ENCODE results near the gene OPRM1. TPM values are rescaled to one million over a fixed set of nuclear protein-coding genes. Genes with fewer than 3 reads are reported as not detected.
"Not testable (repeated sequence)": the region's sequence is repeated elsewhere in the genome, so short reads cannot be mapped to it uniquely, and the experiment has no call there.

OPRM1 gene
- total RNA-seq, 1 experiment from 2014 or later: not detected

DNA sequence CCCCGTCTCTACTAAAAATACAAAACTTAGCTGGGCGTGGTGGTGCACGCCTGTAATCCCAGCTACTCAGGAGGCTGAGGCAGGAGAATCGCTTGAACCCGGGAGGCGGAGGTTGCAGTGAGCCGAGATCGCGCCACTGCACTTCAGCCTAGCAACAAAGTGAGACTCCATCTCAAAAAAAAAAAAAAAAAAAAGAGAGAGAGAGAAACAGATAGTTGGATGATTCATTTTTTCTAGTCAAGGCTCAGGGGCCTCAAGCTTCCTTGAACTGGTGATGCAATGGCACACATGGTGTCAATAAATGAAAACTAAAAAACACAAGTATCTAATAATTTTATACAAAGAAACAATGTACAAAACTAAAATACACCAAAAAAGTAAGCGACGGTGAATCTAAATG lies 202.0 kb downstream of the OPRM1 start:
- not testable (repeated sequence) for H3K4me3 ChIP-seq (ENCODE audit: insufficient read depth, low read depth, low read length); DNase-seq; H3K27me3 ChIP-seq (ENCODE audit: control insufficient read depth, insufficient read depth, low read length); H3K36me3 ChIP-seq (replicated peaks; ENCODE audit: control insufficient read depth, insufficient read depth, low read length)

DNA sequence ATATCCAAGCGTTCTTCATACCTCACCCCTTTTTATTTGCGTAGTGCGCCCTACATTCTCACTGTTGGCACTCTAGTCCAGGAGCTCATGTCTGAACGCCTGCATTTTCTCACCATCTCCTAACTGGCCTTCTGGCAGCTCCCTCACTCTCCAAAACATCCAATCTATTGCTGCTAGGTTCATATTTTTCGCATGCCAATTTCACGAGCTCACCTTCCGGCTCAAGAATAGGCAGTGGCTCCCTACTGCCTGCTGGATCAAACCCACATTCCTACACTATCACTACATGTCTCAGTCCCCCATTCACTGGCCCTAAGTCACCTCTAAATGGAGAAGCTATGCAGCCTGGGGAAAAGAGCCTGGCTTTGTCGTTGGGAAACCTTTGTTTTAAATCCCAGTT lies 202.5 kb downstream of the OPRM1 start:
- Histone ChIP-seq H3K27me3 (ENCODE audit: control insufficient read depth, insufficient read depth, low read length) (no peaks in the 10 kb centered on the region), H3K36me3 (replicated peaks; ENCODE audit: control insufficient read depth, insufficient read depth, low read length) (no peaks in the 10 kb centered on the region)
- DNase-seq: no peak

DNA sequence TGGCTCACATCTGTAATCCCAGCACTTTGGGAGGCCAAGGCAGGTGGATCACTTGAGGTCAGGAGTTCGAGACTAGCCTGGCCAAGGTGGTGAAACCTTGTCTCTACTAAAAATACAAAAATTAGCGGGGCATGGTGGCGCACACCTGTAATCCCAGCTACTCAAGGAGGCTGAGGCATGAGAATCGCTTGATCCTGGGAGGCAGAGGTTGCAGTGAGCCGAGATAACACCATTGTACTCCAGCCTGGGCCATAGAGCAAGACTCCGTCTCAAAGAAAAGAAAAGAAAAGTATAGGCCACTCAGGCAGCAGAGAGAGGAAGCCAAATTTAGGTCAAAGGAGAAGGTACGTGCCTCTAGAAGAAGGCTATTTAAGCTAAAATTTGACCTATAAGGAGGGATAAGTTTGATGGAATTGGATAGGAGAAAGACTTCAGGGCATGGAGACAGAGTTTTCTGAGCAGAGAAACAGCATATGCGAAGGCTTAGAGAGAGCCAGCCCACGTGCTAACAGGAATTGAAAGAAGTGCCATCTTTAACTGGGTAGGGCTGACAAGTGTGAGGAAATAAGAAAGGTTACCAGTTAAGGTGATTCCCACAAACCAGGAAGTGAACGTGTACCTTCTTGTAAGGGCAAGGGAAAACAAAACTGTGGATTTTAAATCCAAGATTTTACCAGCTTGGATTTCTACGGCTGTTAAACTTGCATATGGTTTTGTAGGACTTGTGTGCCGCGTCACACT lies 203.7 kb downstream of the OPRM1 start:
- DNase-seq: no peak
- H3K27me3 ChIP-seq (ENCODE audit: control insufficient read depth, insufficient read depth, low read length): no peaks in the 10 kb centered on the region
- H3K36me3 ChIP-seq (replicated peaks; ENCODE audit: control insufficient read depth, insufficient read depth, low read length): no peaks in the 10 kb centered on the region
- no peak overlapping the region for H3K4me3 ChIP-seq (ENCODE audit: insufficient read depth, low read depth, low read length)

More for the DNA sequence above, 202.5 kb downstream of the OPRM1 start:
- no peak overlapping the region for H3K4me3 ChIP-seq (ENCODE audit: insufficient read depth, low read depth, low read length)

DNA sequence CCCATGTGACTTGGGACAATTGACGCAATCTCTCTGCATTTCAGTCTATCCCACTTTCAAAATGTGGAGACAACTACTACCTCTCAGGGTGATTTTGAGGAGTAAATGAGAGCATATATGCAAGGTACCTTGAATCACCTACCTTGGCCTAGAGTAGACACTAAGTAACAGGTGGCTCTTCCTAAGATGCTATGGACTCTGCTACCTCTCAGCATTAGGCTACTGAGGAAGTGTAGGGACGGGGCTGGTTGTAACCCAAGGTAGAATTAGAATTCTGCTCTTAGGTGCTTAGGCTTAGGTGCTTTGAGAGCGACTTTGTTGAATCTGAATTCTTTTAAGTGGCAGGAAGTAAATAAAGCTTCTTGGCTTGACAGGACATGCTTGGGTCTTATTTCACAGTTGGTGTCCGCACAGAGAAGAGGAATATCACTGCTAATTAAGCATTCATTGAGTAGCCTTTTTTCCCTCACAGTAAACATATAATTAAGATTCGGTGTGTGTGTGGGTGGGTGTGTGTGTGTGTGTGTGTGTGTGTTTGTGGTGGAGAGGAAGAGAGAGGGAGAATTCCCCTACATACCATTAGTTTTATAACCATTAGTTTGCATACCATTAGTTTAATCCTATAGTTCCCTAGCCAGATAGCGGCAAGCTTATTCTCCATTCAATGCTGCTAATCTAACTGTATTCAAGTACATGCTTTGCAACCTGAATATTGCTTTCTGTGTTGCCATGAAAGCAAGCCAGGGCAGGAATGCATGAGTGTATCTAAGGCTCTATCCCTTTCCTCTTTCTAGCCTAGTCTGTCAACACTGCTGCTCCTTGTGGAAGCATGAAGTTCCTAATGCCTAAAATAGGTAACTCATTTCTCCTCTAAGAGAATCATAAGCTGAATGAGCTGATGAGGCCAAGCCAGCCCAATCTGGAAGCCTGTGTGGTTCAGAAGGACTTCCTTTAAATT lies 205.0 kb downstream of the OPRM1 start:
- Histone ChIP-seq H3K4me3 (ENCODE audit: insufficient read depth, low read depth, low read length) (no peak overlapping the region), H3K27me3 (ENCODE audit: control insufficient read depth, insufficient read depth, low read length) (no peaks in the 10 kb centered on the region), H3K36me3 (replicated peaks; ENCODE audit: control insufficient read depth, insufficient read depth, low read length) (no peaks in the 10 kb centered on the region)
- no peak for DNase-seq

DNA sequence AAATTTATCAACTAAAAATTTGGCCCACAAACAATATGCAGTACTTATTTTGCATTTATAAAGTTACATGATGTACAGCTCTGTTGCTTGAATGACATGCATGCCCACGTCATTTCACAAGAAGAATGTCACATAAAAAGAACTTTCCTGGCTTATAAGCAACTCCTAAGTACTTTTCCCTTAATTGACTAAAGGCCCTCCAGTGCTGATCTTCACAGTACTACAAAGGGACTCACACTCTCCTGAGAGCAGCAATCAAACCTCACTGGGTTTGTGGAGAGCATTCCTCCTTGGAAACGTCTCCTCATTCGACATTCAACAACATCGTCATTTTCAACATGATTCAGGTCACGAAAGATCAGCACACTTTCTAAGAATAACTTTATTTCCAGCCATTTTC lies 206.5 kb downstream of the OPRM1 start:
- no peaks in the 10 kb centered on the region for H3K27me3 ChIP-seq (ENCODE audit: control insufficient read depth, insufficient read depth, low read length)
- H3K4me3 ChIP-seq (ENCODE audit: insufficient read depth, low read depth, low read length): no peak overlapping the region
- no peak for DNase-seq
- H3K36me3 ChIP-seq (replicated peaks; ENCODE audit: control insufficient read depth, insufficient read depth, low read length): no peaks in the 10 kb centered on the region

DNA sequence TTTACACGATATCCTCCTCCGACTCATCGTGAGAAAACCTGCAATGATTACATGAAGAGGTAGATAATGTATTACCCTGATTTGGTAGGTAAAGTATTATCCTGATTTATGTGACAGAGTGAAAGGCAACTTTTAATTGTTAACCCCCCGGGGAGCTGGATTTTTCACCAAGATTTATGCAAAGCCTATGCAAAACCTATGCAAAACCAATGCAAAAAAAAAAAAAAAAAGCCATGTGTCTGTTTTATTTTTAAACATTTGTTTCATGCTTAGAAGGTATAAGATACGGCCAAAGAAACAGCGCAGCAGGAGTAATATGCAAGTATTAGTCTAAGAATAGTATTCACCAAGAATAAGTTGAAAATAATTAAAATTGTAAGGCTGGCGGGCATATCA lies 207.7 kb downstream of the OPRM1 start:
- no peaks in the 10 kb centered on the region for H3K36me3 ChIP-seq (replicated peaks; ENCODE audit: control insufficient read depth, insufficient read depth, low read length)
- DNase-seq: no peak
- H3K27me3 ChIP-seq (ENCODE audit: control insufficient read depth, insufficient read depth, low read length): no peaks in the 10 kb centered on the region
- no peak overlapping the region for H3K4me3 ChIP-seq (ENCODE audit: insufficient read depth, low read depth, low read length)

DNA sequence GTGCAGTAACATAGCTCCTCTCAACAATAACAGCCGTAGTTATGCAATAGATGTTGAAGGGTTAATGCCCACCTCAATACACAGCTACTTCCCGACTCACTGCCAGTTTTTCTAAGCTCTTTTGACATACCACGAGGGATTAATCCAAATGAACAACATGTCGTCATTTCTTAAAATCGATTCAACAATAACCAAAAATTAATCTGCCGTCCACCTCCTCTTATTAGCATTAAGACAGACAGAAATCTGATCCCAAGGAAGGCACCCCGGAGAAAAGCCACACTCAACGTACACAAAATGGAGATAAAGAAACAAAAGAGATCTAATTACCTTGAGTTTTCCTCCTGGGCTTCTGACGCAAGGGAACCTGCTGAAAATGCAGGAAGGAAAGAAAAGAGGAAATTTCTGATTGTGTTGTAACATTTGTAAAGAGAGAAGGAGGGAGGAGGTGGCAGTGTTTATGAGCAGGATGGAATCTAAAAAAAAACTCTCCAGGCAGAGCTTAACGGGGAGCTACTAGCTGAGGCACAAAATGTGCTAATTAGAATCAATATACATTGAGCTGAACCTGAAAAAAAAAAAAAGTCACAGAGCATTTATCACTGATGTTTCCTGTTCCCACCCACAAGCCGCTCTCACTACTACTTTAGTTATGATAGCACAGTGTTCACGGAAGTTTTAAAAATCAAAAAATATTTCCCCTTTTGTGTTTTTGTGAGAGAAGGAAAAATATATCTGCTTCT lies 208.2 kb downstream of the OPRM1 start:
- no peaks in the 10 kb centered on the region for H3K36me3 ChIP-seq (replicated peaks; ENCODE audit: control insufficient read depth, insufficient read depth, low read length)
- DNase-seq: no peak
- H3K27me3 ChIP-seq (ENCODE audit: control insufficient read depth, insufficient read depth, low read length): no peaks in the 10 kb centered on the region
- H3K4me3 ChIP-seq (ENCODE audit: insufficient read depth, low read depth, low read length): no peak overlapping the region; the same call in 1 of the 2 replicates

DNA sequence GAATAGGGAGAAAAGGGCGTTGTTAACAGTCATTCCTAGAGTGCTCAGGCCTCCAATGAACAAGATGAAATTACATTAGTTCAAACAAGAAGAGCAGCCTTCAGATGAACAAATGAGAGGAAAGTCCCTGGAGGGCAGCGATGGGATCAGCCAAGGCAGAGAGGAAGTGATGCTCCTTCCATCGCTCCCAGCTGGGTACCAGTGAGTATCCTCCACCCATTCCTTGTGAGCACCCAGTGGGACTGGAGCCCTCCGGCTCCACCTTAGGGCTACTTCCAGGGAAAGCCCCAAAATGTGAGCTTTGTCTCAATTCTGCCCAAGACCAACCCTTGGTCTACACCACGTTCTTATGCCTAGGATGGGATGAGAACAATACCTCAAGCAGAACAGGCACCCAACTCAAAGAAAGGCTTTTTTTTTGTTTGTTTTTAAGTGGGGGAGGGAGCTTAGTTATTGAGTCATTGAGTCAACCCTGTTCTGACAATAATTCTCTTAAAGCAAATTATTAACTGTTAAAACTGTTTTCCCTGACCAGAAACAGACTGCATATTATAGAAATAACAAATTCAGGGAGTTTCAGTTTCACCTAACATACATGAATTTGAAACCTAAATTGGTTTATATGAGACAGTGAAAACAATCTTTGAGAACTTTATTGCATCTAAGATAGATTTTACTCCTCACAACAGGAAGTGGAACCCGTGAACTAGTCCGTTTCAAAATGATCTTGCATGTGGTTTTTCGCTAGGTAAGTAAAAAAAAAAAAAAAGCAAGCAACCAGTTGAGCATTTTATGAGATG lies 210.7 kb downstream of the OPRM1 start:
- no peak overlapping the region for H3K4me3 ChIP-seq (ENCODE audit: insufficient read depth, low read depth, low read length)
- DNase-seq: no peak

DNA sequence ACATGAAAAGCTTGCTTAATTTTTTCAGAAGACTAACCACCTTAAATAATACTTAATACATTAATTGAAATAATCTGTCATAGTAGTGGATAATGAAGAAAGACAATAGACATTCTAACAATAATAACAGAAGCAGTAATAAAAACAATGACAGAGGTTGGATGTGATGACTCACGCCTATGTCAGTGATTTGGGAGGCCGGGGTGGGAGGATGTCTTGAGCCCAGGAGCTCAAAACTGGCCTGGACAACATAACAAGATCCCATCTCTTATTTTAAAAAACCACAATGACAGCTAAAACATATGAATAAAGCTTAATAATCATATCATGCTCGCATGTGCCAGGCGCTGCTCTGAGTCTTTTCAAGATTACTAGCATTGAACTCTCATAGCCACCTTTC lies 212.1 kb downstream of the OPRM1 start:
- DNase-seq: no peak
- no peaks in the 10 kb centered on the region for H3K36me3 ChIP-seq (replicated peaks; ENCODE audit: control insufficient read depth, insufficient read depth, low read length)
- no peak overlapping the region for H3K4me3 ChIP-seq (ENCODE audit: insufficient read depth, low read depth, low read length)
- H3K27me3 ChIP-seq (ENCODE audit: control insufficient read depth, insufficient read depth, low read length): no peaks in the 10 kb centered on the region

More for the DNA sequence above, 210.7 kb downstream of the OPRM1 start:
- H3K36me3 ChIP-seq (replicated peaks; ENCODE audit: control insufficient read depth, insufficient read depth, low read length): no peaks in the 10 kb centered on the region
- H3K27me3 ChIP-seq (ENCODE audit: control insufficient read depth, insufficient read depth, low read length): no peaks in the 10 kb centered on the region

DNA sequence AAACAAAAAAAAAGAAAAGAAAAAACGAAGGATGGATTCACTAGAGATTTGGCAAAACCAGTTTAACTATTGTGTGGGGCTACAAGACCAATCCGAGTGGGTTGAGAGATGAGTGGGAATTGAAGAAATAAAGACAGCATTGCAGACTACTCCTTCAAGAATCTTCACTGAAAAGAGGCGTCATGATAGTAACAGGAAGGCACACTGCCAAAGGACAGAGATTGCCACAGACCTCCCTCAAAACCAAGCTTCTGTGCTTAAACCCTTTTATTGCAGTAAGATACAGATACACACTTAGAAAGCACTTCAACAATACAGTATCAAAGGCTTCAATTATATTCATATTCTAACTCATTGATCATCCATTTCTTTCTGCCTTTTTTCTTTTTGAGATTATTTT lies 213.6 kb downstream of the OPRM1 start:
- no peak for DNase-seq
- Histone ChIP-seq H3K36me3 (replicated peaks; ENCODE audit: control insufficient read depth, insufficient read depth, low read length) (no peaks in the 10 kb centered on the region), H3K27me3 (ENCODE audit: control insufficient read depth, insufficient read depth, low read length) (no peaks in the 10 kb centered on the region), H3K4me3 (ENCODE audit: insufficient read depth, low read depth, low read length) (no peak overlapping the region)

DNA sequence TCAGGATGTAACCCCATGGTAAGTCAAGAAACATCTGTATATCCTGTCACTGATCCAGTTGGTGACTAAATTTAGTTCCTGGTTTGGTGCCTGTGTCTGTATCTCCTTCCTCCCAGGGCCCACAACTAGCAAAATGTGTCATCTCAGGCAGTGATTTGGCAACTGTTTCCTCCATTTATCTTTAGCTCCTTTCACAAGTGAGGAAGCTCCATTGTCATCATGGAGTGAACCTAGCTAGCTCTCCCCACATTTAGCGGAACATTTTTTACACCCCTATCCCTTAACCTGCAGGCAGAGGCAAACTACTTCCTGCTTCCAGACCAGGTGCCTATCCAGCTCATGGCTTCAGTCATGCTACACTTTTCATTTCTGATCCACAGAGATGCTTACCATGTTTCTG lies 218.0 kb downstream of the OPRM1 start:
- Histone ChIP-seq H3K36me3 (replicated peaks; ENCODE audit: control insufficient read depth, insufficient read depth, low read length) (no peaks in the 10 kb centered on the region), H3K27me3 (ENCODE audit: control insufficient read depth, insufficient read depth, low read length) (no peaks in the 10 kb centered on the region), H3K4me3 (ENCODE audit: insufficient read depth, low read depth, low read length) (no peak overlapping the region)
- DNase-seq: no peak

DNA sequence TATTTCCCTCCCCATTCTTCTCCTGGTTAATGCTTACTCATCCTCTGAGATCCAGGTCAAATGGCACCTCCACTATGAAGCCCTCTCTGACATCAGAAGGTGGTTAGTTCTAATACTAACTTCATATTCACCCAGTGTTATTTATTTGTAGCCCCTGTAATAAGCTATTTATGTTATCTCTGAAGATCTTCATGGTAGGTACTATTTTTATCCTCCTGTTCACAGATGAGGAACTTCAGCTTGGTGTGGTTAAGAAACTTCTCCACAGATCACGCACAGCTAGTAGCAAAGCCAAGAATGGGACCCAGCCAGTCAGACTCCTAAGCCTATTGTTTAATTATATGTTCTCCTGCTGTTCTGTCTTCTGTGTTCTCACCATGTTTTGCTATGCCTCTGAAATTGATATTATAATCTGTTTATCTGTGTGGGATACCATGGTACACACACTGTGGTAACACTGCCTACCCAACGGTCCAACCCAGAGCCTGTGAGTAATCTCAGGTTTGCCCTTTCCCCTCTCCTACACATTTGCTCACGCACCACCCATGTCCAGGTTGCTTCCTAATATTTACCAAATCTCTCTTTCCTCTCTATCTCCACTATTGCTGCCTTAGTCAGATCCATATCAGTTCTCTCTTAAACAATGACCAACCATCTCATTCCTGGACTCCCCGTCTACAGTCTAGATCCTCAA lies 219.2 kb downstream of the OPRM1 start:
- H3K36me3 ChIP-seq (replicated peaks; ENCODE audit: control insufficient read depth, insufficient read depth, low read length): no peaks in the 10 kb centered on the region
- no peaks in the 10 kb centered on the region for H3K27me3 ChIP-seq (ENCODE audit: control insufficient read depth, insufficient read depth, low read length)
- no peak for DNase-seq
- no peak overlapping the region for H3K4me3 ChIP-seq (ENCODE audit: insufficient read depth, low read depth, low read length)

DNA sequence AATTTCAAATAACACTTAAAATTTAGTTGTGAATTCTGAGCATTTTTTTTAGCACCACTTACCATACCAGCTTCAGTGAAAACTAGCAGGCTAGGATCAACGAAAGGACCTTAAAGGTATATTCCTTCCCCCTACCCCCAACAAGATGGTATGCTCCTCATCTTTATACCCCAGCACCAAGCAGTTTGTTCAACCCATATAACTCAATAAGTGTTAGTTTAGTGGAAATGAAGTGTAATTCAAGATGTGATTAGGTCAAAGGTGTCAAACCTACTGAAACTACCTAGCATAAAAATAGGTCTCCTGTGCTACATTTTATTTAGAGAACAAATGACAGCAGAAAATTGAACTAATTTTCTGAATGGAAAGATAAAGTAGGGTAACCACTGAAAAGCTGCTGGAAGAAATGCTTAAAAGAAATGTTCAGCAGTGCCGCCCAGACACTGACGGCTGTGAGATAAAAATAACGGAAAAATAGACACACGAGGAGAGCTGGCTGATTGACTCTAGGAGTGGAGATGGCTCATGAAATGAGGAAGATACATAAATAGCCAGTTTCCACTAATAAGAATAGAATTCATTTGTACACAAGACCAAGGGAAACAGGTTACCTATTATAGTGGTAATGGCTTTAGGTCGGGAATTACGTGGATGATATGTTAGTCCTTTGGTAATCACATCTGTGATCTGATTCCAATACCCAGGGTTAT lies 222.8 kb downstream of the OPRM1 start:
- Histone ChIP-seq H3K36me3 (replicated peaks; ENCODE audit: control insufficient read depth, insufficient read depth, low read length) (no peaks in the 10 kb centered on the region), H3K27me3 (ENCODE audit: control insufficient read depth, insufficient read depth, low read length) (no peaks in the 10 kb centered on the region), H3K4me3 (ENCODE audit: insufficient read depth, low read depth, low read length) (no peak overlapping the region)
- no peak for DNase-seq

All from H7 (cell line).